ENCODE data around the gene PIGL.

- TF ChIP-seq FOS (IDR thresholded peaks at IDR 0.05; ENCODE audit: borderline replicate concordance, insufficient read depth, low read length) (no peak), CTCF (IDR thresholded peaks at IDR 0.05; ENCODE audit: extremely low read depth in 1 of 2, insufficient read depth in 1 of 2, low read depth in 1 of 2, low read length in 2 of 2) (no peak), POLR2AphosphoS5 (IDR thresholded peaks at IDR 0.05; ENCODE audit: insufficient read depth, low read depth, low read length) (no peak), EZH2 (IDR thresholded peaks at IDR 0.05; ENCODE audit: borderline replicate concordance, low read depth, low read length, severe bottlenecking) (no peak), JUN (IDR thresholded peaks at IDR 0.05; ENCODE audit: borderline replicate concordance, insufficient read depth, insufficient read length, low read depth) (no peak), POLR2A (IDR thresholded peaks at IDR 0.05; ENCODE audit: low read depth, low read length) (no peak), MYC (IDR thresholded peaks at IDR 0.05; ENCODE audit: low read depth, low read length) (no peak), GATA2 (IDR thresholded peaks at IDR 0.05; ENCODE audit: insufficient read depth, insufficient read length, low read depth, low read length) (no peak)
Observed at GRCh38 chr17:16267174-16267573, 50.2 kb downstream of the PIGL start.

Data from endothelial cell of umbilical vein (primary cell).